ENCODE measurements around the gene OGFOD3.

OGFOD3 gene

DNA sequence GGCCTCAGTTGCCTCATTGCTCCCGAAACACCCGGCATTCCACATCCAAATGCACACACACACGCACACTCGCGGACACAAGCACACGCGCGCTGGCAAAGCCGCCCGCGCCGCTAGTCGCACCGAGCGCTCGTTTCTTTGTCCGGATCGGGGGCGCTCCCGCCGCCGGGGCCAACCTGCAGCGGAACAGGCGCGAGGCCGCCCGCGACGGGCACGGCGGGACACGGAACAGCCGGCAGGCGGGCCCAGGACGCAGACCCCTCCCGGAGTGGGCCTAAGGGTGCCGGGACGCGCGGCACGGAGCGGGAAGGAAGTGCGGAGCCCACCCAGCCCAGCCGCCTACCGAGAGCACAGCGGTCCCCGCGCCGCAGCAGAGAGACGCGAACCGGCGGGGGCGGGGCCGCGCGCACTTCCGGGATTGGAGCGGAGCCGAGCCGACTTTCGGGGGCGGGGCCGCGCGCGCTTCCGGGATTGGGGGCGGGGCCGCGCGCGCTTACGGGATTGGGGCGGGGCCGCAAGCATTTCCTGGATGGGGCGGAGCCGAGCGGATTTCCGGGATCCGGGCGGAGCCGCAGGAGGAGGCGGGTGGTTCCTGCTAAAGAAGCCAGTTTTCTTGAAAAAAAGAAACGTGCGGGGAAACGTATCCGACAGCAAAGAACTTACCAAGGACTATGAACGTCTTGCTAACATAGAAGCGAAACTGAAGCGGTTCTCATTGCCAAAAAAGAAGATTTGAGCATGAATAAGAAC, 32.1 kb upstream of the OGFOD3 start, which contains the start of gene CYBC1:
TSS of gene CYBC1 (minus strand) at position 396 of the 750 bp plus-strand sequence. CDS start 1,498 bp downstream, outside the sequence.
- no peak for TF ChIP-seq CTCF (conservative IDR thresholded peaks at IDR 0.05; ENCODE audit: low read depth, low read length)
- DNase-seq (ENCODE audit: low read depth) = peak; percentile 97
- peak within 1 kb of the TSS; percentile 88 for H3K4me3 ChIP-seq (ENCODE audit: low read depth, low read length)

GRCh38 chr17:82449883-82450356, 31.5 kb upstream of the OGFOD3 start:
- no peak for DNase-seq (ENCODE audit: low read depth)
- TF ChIP-seq CTCF (conservative IDR thresholded peaks at IDR 0.05; ENCODE audit: low read depth, low read length) = no peak
- peak overlapping the region; percentile 88 for H3K4me3 ChIP-seq (ENCODE audit: low read depth, low read length)

DNA sequence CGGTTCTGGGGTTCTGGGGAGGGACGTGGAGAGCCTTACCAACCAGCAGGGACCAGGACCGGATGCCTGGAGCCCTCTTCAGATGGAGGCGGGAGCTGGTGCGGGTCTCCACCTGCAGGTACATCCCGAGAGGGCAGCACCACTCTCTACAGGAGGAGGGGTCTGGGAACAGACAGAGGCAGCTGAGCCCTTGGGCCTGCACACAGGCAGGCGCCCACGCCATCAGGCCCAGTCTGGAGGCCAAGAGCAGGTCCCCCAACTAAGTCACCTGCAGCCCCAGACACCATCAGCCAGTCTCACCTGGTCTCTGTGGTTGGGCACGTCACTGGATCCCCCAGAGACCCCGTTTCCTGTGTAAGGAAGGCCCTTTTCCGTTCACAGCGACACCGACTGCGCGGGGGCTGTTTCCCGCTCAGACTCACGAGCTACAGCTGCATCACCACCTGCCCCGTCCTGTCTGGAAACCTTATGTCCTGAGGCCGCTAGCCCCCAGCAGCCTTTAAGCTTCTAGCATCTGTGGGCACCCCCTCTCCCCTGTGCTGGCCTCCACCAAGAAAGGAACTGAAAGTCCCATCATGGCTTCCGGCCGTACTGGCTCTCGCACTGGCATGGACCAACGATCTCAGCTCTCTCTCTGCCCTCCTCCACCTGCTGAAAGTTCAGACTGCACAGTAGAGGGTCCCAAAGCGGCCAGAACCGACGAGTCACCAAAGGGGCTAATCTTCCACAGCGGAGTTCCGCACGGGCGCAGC, 30.9 kb upstream of the OGFOD3 start:
- H3K4me3 ChIP-seq (ENCODE audit: low read depth, low read length) = peak overlapping the region; percentile 88
- TF ChIP-seq CTCF (conservative IDR thresholded peaks at IDR 0.05; ENCODE audit: low read depth, low read length) = no peak

DNA sequence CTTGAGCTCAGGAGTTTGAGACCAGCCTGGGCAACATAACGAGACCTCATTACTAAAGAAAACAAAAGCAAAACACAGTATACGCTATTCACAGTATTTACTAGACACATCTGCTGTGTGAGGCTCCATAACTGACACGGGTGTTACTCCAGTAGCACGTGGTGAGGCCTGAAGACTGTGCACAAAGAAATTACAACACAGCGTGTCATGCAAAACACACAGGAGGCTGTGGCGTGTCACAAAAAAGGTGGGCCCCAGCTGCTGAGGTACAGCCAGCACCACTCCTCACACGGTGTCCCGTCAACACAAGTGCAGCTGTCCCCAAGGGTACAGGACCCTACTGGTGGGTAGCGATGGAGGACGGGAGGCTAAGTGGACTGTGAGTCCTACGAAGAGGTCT, 29.5 kb upstream of the OGFOD3 start:
- DNase-seq (ENCODE audit: low read depth) = no peak
- TF ChIP-seq CTCF (conservative IDR thresholded peaks at IDR 0.05; ENCODE audit: low read depth, low read length) = no peak
- no peak overlapping the region for H3K4me3 ChIP-seq (ENCODE audit: low read depth, low read length)

More for the DNA sequence above, 30.9 kb upstream of the OGFOD3 start:
- no peak for DNase-seq (ENCODE audit: low read depth)

DNA sequence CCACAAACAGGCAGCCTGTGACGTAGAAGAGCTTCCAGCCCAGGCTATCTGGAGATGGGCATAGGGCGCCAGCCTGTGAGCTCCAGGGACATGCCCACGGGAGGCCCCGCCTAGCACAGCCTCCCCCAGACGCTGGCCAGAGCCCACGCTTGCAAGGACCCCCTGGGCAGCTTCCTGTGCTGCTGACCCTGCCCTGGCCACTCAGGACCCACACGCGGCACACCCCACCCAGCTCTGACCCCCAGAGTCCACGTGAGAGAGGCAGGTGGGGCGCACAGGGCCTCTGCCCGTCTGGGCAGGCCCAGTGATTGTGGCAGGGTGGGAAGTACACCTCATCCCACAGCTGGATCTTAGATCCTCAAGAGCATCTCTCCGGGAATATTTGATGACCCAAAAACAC, 28.3 kb upstream of the OGFOD3 start:
- TF ChIP-seq CTCF (conservative IDR thresholded peaks at IDR 0.05; ENCODE audit: low read depth, low read length) = no peak
- H3K4me3 ChIP-seq (ENCODE audit: low read depth, low read length) = no peak overlapping the region

GRCh38 chr17:82446124-82446523, 27.7 kb upstream of the OGFOD3 start:
- DNase-seq (ENCODE audit: low read depth) = no peak

More for the DNA sequence above, 28.3 kb upstream of the OGFOD3 start:
- no peak for DNase-seq (ENCODE audit: low read depth)

More at GRCh38 chr17:82446124-82446523, 27.7 kb upstream of the OGFOD3 start:
- H3K4me3 ChIP-seq (ENCODE audit: low read depth, low read length) = no peak overlapping the region
- TF ChIP-seq CTCF (conservative IDR thresholded peaks at IDR 0.05; ENCODE audit: low read depth, low read length) = no peak
